ENCODE measurements around the gene SLC6A13.

The SLC6A13 gene

GRCh38 chr12:178829-179109, 83.9 kb downstream of the SLC6A13 start:
- DNase-seq, result no peak

GRCh38 chr12:177980-178828, 84.4 kb downstream of the SLC6A13 start:
- no peak for DNase-seq

- no peak for DNase-seq
Observed at GRCh38 chr12:177336-177979, 85.2 kb downstream of the SLC6A13 start.

- peak in 3 of 51 donors; percentile 19 to 36 (median 31) for DNase-seq
Observed at GRCh38 chr12:176321-177181, 86.1 kb downstream of the SLC6A13 start.

GRCh38 chr12:175759-176158, 86.9 kb downstream of the SLC6A13 start:
- no peak for DNase-seq

- DNase-seq, result peak in 17 of 51 donors; percentile 6 to 42 (median 25)
Observed at GRCh38 chr12:175250-175649, 87.4 kb downstream of the SLC6A13 start.

- no peak for DNase-seq
Observed at GRCh38 chr12:174596-174995, 88.0 kb downstream of the SLC6A13 start.

- no peak for DNase-seq
Observed at GRCh38 chr12:174124-174523, 88.5 kb downstream of the SLC6A13 start.

- DNase-seq, result no peak
Observed at GRCh38 chr12:172732-173161, 89.9 kb downstream of the SLC6A13 start.

- no peak for DNase-seq
Observed at GRCh38 chr12:171743-172676, 90.6 kb downstream of the SLC6A13 start.

- no peak for DNase-seq
Observed at GRCh38 chr12:171276-171675, 91.4 kb downstream of the SLC6A13 start.

Data from hypothalamus (tissue), 51 donors.